Spleen (tissue), 7 donors: ENCODE results near the gene COL5A1.

Experiments used
- POLR2A ChIP-seq, 3 donors: fragments of 450-650 bp; IDR thresholded peaks; one replicate each; pipeline ENCODE4 v1.5.1; 2017; ENCODE audit warnings: antibody characterized with exemption in 3 of 3, mild to moderate bottlenecking in 1 of 3
- POLR2AphosphoS5 ChIP-seq, 3 donors: sonication (generic); formaldehyde crosslinking; IDR thresholded peaks; one replicate each; pipeline ENCODE4 v1.5.1; 2017; ENCODE audit warnings: antibody characterized with exemption in 3 of 3
- TF ChIP-seq, protein P1 (sequence below), 11 experiments: fragments of 200-600 bp in 7 of 11; fragments of 450-650 bp in 4 of 11; sonication (generic) in 4 of 11; IDR thresholded peaks in 8 of 11; conservative IDR thresholded peaks in 3 of 11; 1 replicate in 7 of 11; 2 replicates in 4 of 11; pipeline versions ENCODE4 v1.4.0 to v1.8.0; 2016 to 2021; ENCODE audit warnings: antibody characterized with exemption in 11 of 11, inconsistent platforms in 4 of 11, mild to moderate bottlenecking in 1 of 11
- donor health status: DM: no; HTN: no; CAD: no; lungs with moderate emphysema.
- donor health status: DM: no; HTN: no; CAD: no.
- donor health status: DM: no; HTN: no; CAD: no.

DNA sequence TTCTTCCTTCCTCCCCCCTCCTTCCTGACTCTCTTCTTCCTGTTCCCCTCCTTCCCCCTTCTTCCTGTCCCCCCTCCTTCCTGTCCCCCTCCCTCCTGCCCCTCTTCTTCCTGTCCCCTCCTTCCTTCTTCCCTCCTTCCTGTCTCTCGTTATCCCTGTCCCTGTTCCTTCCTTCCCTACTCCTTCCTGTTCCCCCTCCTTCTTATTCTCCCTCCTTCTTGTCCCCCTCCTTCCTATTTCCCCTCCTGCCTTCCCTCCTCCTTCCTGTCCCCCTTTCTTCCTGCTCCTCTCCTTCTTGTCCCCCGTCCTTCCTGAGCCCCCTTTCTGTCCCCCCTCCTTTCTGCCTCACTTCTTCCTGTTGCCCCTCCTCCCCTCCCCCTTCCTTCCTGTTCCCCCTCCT lies 70.6 kb downstream of the COL5A1 start:
- TF ChIP-seq, protein P1, sequence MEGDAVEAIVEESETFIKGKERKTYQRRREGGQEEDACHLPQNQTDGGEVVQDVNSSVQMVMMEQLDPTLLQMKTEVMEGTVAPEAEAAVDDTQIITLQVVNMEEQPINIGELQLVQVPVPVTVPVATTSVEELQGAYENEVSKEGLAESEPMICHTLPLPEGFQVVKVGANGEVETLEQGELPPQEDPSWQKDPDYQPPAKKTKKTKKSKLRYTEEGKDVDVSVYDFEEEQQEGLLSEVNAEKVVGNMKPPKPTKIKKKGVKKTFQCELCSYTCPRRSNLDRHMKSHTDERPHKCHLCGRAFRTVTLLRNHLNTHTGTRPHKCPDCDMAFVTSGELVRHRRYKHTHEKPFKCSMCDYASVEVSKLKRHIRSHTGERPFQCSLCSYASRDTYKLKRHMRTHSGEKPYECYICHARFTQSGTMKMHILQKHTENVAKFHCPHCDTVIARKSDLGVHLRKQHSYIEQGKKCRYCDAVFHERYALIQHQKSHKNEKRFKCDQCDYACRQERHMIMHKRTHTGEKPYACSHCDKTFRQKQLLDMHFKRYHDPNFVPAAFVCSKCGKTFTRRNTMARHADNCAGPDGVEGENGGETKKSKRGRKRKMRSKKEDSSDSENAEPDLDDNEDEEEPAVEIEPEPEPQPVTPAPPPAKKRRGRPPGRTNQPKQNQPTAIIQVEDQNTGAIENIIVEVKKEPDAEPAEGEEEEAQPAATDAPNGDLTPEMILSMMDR (IDR thresholded peaks at IDR 0.05 in 8 of 11, conservative IDR thresholded peaks at IDR 0.05 in 3 of 11): no peak
- no peak for TF ChIP-seq POLR2A (IDR thresholded peaks at IDR 0.05)
- no peak for TF ChIP-seq POLR2AphosphoS5 (IDR thresholded peaks at IDR 0.05)
